NB4 (cell line): ENCODE results near the gene MYO16.

Experiments used
- DNase-seq: peaks from one replicate; pipeline ENCODE4 v3.0.0; 2010; ENCODE audit warnings: low read depth
- H3K4me3 ChIP-seq: one replicate; pipeline ENCODE4 v1.5.1; 2011; ENCODE audit warnings: mild to moderate bottlenecking, low read depth, low read length, moderate library complexity
- MYC ChIP-seq: IDR thresholded peaks from 2 replicates; pipeline ENCODE4 v1.6.1; 2011; ENCODE audit warnings: low read depth, low read length
- POLR2A ChIP-seq: IDR thresholded peaks from 2 replicates; pipeline ENCODE4 v1.6.1; 2011; ENCODE audit warnings: mild to moderate bottlenecking; ENCODE audit not compliant: insufficient read length; ENCODE audit errors: extremely low read depth
- TF ChIP-seq, protein P1 (sequence below): IDR thresholded peaks from one replicate; pipeline ENCODE4 v1.5.1; 2012; ENCODE audit warnings: low read depth, low read length
- TF ChIP-seq, protein P2 (sequence below): IDR thresholded peaks from 2 replicates; pipeline ENCODE4 v1.6.1; 2011; ENCODE audit warnings: low read depth, low read length

The MYO16 gene

DNA sequence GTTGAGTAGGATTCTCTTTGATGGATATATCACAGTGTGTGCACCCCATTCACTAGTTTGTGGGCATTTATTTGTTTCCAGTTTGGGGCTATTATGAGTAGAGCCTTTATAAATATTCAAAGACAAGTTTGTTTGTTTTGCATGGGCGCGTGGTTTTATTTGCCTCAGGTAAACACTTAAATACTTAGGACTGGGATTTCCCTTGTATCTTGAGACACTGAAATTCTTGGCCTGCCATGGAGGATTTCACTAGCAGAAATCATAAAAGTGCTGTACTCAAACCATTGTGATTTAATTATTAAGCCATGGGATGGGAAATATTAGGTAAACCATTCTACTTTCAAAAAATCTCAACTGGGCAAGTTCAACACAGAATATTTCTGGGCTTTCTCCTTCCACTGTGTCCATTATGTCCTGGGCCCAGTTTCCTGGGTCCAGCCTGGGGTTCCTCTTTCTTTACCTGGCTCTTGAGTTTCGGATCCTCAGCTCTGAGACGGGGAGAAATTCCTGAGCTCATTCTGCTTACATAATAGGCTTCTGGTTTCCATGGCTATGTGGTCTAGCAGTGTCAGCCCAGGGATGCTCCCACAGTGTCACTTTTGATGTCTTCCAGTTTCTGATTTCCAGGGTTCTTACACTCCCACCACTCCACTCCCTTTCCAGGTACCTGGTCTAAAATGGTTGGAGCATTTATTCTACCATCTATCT is 14.4 kb downstream of the MYO16 start:
- DNase-seq = no peak
- no peak overlapping the region for H3K4me3 ChIP-seq
- TF ChIP-seq, protein P1, sequence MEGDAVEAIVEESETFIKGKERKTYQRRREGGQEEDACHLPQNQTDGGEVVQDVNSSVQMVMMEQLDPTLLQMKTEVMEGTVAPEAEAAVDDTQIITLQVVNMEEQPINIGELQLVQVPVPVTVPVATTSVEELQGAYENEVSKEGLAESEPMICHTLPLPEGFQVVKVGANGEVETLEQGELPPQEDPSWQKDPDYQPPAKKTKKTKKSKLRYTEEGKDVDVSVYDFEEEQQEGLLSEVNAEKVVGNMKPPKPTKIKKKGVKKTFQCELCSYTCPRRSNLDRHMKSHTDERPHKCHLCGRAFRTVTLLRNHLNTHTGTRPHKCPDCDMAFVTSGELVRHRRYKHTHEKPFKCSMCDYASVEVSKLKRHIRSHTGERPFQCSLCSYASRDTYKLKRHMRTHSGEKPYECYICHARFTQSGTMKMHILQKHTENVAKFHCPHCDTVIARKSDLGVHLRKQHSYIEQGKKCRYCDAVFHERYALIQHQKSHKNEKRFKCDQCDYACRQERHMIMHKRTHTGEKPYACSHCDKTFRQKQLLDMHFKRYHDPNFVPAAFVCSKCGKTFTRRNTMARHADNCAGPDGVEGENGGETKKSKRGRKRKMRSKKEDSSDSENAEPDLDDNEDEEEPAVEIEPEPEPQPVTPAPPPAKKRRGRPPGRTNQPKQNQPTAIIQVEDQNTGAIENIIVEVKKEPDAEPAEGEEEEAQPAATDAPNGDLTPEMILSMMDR = no peak
- TF ChIP-seq POLR2A (no peak), MYC (no peak)
- TF ChIP-seq, protein P2, sequence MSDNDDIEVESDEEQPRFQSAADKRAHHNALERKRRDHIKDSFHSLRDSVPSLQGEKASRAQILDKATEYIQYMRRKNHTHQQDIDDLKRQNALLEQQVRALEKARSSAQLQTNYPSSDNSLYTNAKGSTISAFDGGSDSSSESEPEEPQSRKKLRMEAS = no peak

DNA sequence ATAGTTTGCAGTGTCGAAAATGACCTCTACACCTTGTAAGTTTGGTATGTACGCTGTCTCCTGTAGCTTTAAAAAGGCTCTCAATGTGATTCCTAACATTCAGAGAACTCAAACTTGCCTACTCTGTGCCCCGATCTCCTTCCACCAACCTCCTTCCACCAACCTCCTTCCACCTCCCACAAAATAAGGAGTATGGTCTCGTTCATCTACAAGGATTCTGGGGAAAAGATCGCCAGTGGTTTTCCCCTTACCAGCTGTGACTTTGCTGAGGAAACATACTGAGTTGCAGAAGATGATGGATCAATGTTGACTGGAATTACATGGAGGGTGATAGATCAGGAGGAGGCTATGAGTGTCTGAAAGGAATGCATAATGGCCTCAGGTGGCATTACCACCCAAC is 16.0 kb downstream of the MYO16 start:
- no peak for DNase-seq
- no peak overlapping the region for H3K4me3 ChIP-seq
- TF ChIP-seq, protein P2 = no peak
- TF ChIP-seq POLR2A (no peak), MYC (no peak)
- TF ChIP-seq, protein P1 = no peak

DNA sequence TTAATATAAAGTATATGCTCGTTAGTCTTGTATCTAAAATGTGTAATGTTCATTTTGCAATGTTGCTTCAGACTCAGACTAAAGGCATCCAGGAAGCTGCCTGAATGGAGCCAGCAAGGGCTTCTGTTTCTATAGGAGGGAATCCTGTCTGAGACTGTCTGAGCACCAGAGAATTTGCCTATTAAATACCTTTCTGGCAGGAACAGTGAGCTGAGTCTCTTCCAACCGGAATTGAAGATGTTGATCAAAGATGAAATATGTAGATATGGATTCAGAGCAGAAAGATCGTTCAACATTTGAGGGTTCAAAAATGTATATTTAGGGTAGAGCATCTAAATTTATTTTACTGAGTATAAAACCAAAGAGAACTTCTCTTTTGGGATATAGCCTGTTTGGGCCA is 20.9 kb downstream of the MYO16 start:
- DNase-seq = no peak
- no peak overlapping the region for H3K4me3 ChIP-seq
- TF ChIP-seq POLR2A (no peak), MYC (no peak)
- TF ChIP-seq, protein P2 = no peak
- TF ChIP-seq, protein P1 = no peak

DNA sequence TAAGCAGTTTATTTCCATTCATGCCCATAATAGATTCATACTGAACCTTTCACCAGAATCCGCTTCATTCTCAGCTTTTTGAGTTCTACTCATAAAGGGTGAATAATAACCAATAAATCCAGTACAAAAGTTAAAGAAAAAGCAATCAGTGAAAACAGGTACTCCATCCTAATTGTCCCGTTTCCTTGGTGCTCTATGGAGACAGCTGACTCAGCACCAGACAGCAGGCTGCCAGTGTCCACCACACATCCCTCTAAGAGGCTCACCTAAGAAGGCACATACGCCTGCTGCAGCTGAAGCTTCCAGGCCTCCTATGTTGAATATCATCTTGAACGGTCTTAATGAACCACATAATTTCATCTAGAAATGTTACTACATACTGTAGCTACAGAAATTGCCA is 27.3 kb downstream of the MYO16 start:
- H3K4me3 ChIP-seq = no peak overlapping the region
- no peak for DNase-seq
- no peak for TF ChIP-seq MYC
- TF ChIP-seq, protein P1 = no peak
- TF ChIP-seq POLR2A = no peak
- TF ChIP-seq, protein P2 = no peak

DNA sequence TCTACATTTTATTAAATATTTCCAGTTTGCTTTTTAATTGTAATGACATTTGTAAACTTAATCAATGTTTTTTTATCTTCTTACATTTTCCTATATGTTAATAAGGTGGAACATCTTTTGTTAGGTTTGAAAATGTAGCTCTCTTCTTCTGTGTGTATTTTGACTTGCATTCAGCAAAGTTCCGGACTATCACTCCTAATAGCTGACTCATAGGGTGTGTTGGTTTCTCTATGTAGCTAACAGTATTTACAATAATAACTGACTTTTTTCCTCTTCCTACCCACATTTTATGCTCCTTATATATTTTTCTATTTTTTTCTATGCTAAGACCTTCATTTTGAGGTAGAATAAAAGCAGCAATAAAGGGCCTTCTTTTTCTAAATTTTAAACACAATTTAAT is 28.1 kb downstream of the MYO16 start:
- no peak for DNase-seq
- H3K4me3 ChIP-seq = no peak overlapping the region
- TF ChIP-seq, protein P1 = no peak
- no peak for TF ChIP-seq MYC
- TF ChIP-seq, protein P2 = no peak

DNA sequence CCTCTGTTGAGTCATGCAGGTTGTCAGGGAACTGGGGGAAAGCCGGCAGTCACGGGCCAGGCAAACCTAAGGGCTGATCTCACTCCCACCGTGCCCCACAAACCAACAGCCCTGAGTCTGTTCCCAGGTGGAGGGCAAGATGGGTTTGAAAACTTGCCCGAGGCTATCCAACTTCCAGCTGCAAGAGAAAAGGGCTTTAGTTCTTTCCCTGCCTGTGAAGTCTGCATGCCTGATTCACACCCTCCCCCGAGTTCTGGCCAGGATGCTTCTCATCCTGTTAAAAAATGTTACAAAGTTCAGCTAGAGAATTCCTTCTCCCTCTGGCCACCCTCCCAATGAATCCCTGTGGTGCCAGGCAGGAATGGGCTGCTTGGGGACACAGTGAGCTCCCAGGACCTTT is 33.1 kb downstream of the MYO16 start:
- TF ChIP-seq, protein P2 = no peak
- TF ChIP-seq POLR2A = no peak
- TF ChIP-seq, protein P1 = no peak
- TF ChIP-seq MYC = no peak
- DNase-seq = no peak
- H3K4me3 ChIP-seq = no peak overlapping the region
